Mucosa of rectum (tissue), 2 donors: Measurements from ENCODE around the gene MRFAP1L1.

ENCODE experiments used
- H3K27ac ChIP-seq, 2 donors: one replicate each; pipeline ENCODE4 v1.7.0; 2013; ENCODE audit warnings: inconsistent platforms in 2 of 2, low read depth in 2 of 2, low read length in 2 of 2
- H3K27me3 ChIP-seq, 2 donors: one replicate each; pipeline ENCODE4 v1.7.0; 2013; ENCODE audit warnings: low read length in 2 of 2; ENCODE audit not compliant: control insufficient read depth in 2 of 2, insufficient read depth in 2 of 2
- H3K36me3 ChIP-seq, 2 donors: one replicate each; pipeline ENCODE4 v1.7.0; 2013; ENCODE audit warnings: low read length in 2 of 2; ENCODE audit not compliant: control insufficient read depth in 2 of 2, insufficient read depth in 2 of 2
- H3K4me1 ChIP-seq, 2 donors: one replicate each; pipeline ENCODE4 v1.7.0; 2013; ENCODE audit warnings: low read length in 2 of 2, mild to moderate bottlenecking in 1 of 2; ENCODE audit not compliant: control insufficient read depth in 2 of 2, insufficient read depth in 2 of 2
- H3K4me3 ChIP-seq, 2 donors: one replicate each; pipeline ENCODE4 v1.7.0; 2013; ENCODE audit warnings: low read length in 2 of 2
- H3K9ac ChIP-seq, 2 donors: one replicate each; pipeline ENCODE4 v1.7.0; 2013; ENCODE audit warnings: low read length in 2 of 2, low read depth in 1 of 2, mild to moderate bottlenecking in 1 of 2
- H3K9me3 ChIP-seq, 2 donors: one replicate each; pipeline ENCODE4 v1.7.0; 2013; ENCODE audit warnings: low read length in 2 of 2; ENCODE audit not compliant: control insufficient read depth in 2 of 2
- donor health status: healthy.
- donor health status: Normal muscosa, but diverticular disease.

MRFAP1L1 gene

DNA sequence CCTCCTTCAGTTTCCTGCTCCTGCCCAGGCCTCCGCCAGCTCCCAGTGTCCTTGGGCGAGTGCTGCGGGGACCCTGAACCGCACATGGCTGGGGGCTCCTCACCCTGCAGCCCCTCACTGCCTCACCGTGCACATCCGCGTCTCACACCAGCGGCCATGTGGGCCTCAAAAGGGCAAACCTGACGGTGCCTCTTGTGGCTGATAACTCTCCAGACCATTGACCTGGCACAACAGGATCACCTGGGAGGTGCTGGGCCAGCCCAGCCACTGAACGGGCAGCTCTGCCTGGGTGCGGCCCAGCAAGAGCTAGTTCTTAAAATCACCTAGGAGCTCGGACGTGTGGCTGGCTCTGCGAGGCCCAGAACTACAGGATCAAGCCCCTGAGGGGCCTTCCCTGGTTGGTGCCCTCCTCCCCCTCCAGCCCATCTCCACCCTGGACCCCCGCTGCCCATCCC lies 20.1 kb downstream of the MRFAP1L1 start:
- Histone ChIP-seq H3K4me1 (peaks cover 16 to 38% of the 10 kb centered on the region in 2 donors), H3K36me3 (no peaks in the 10 kb centered on the region), H3K9me3 (no peaks in the 10 kb centered on the region), H3K27ac (peak overlapping the region; percentile 74 to 83), H3K9ac (peak overlapping the region; percentile 52), H3K27me3 (no peaks in the 10 kb centered on the region), H3K4me3 (peak overlapping the region; percentile 37 to 45)

DNA sequence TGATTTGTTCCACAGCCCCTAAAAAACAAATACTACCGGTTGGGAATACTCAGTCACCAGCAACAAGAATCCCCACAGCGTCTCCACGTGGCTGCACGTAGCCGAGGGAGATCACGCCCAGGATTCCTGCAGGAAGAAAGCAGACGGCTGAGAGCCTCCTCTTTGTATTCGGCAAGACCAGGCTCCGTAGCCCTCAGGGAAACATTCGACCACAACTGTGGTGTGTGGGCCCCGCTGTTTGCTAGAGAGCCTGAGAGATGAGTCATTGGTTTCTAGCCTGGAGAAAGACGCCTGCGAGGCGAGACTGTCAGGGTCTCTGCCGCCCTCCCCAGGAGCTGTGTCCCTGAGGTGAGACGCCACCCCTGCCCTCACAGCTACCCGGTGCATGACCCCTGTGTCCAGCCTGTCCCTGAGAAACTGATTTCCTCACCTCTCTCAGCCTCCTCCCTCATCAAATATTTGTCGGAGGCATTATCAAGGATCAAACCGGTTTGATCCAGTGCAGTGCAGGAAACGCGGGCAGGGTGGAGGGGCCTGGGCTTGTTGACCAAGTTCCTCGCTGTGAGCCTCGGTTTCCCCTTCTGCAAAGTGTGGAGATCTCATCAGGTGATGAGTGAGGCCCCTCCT lies 20.7 kb downstream of the MRFAP1L1 start:
- Histone ChIP-seq H3K9ac (peak overlapping the region; percentile 52), H3K27me3 (no peaks in the 10 kb centered on the region), H3K9me3 (no peaks in the 10 kb centered on the region), H3K4me3 (peak overlapping the region; percentile 37 to 45), H3K27ac (peak overlapping the region; percentile 74 to 83), H3K36me3 (no peaks in the 10 kb centered on the region), H3K4me1 (peaks cover 14 to 37% of the 10 kb centered on the region in 2 donors)

DNA sequence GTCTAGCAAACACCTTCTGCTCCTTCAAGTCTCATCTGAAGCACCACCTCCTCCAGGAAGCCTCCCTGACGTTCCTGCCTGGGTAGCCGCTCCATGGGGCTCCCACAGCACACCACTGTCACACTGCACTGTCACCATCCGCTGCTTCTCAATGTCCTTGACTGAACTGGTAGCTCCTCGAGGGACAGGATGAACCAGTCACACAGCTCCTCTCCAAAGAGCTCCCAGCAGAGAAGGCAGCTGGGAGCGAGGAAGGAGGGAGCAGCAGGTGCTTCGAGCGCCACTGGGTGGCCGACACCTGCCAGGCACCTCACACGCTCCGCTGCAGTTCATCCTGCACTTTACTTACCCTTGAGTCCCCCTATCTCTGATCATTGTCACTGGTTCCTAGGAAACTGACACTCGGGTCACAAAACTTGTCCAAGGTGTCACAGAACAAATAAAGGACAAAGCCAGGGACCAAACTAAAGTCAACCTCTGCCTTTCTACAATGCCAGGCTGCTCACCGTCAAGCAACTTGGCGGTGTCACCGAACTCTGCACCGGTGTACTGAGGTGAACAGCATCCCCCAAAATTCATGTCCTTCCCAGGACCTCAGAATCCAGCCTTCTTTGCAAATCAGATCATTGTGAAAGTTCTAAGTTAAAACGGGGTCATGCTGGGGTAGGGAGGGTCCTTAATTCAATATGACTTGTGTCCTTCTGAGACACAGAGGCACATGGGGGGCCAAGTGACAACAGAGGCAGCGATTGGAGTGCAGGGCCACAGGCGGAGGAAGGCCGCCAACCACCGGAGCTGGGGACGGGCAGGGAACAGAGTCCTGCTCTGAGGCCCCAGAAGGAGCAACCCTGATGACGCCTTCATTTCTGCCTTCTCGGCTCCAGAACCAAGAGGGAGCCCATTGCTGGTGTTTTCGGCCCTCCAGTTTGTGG lies 21.5 kb downstream of the MRFAP1L1 start:
- Histone ChIP-seq H3K9me3 (no peaks in the 10 kb centered on the region), H3K27ac (peak overlapping the region; percentile 74 to 83), H3K4me1 (peaks cover 10 to 29% of the 10 kb centered on the region in 2 donors), H3K27me3 (no peaks in the 10 kb centered on the region), H3K36me3 (no peaks in the 10 kb centered on the region), H3K4me3 (peak overlapping the region in 1 of 2 donors; percentile 37), H3K9ac (peak overlapping the region in 1 of 2 donors; percentile 52)

DNA sequence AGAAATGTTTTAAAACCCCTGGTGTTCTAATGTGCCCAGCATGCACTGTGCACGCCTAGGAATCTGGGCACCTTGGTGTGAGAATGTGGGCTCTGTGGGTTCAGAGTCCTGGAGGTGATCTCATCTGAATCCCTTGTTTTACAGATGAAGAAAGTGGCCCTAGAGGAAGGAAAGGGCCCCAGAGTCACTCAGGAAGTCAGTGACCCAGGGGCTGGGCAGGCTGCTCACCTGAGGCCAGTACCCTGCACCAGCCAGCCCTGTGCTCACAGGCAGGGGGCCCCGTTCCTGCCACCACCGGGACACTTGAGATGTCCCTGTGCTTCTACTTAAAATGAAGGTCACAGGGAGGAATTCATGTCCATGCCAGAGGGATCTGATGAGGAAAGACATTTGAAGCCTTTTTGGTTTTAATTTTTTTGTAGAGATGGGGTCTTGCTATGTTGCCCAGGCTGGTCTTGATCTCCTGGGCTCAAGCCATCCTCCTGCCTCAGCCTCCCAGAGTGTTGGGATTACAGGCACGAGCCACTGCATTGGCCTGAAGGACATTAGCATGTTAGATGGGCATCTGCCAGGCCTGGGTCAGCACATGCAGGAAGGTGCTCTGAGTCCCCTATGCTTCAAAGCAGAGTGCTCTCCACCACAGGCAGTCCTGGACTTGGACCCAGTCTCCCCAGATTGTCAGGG lies 23.4 kb downstream of the MRFAP1L1 start:
- Histone ChIP-seq H3K4me1 (peaks cover 10 to 23% of the 10 kb centered on the region in 2 donors), H3K27me3 (no peaks in the 10 kb centered on the region), H3K9me3 (no peaks in the 10 kb centered on the region), H3K9ac (no peak overlapping the region), H3K27ac (no peak overlapping the region), H3K36me3 (no peaks in the 10 kb centered on the region), H3K4me3 (no peak overlapping the region)

DNA sequence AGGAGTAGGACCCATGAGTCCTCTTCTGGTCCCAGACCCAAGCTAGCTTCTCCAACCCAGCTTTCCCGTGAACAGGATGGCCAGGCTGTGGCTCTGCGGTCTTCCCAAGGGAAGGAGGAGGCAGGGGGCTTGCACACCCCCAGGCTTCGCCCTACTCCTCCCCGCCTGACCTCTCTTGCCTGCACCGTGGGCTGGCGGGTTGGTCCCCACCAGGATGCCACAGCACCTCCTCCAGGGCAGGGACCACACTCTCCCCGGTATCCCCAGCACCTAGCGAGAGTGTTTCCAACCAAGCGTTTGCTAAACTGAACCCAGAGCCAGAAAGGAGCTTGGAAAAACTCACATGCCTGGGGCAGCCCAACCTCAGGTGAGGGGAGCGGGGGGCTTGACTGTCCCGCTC lies 25.0 kb downstream of the MRFAP1L1 start:
- peaks cover 5 to 16% of the 10 kb centered on the region in 2 donors for H3K4me1 ChIP-seq
- no peaks in the 10 kb centered on the region for H3K27me3 ChIP-seq
- H3K4me3 ChIP-seq: no peak overlapping the region

DNA sequence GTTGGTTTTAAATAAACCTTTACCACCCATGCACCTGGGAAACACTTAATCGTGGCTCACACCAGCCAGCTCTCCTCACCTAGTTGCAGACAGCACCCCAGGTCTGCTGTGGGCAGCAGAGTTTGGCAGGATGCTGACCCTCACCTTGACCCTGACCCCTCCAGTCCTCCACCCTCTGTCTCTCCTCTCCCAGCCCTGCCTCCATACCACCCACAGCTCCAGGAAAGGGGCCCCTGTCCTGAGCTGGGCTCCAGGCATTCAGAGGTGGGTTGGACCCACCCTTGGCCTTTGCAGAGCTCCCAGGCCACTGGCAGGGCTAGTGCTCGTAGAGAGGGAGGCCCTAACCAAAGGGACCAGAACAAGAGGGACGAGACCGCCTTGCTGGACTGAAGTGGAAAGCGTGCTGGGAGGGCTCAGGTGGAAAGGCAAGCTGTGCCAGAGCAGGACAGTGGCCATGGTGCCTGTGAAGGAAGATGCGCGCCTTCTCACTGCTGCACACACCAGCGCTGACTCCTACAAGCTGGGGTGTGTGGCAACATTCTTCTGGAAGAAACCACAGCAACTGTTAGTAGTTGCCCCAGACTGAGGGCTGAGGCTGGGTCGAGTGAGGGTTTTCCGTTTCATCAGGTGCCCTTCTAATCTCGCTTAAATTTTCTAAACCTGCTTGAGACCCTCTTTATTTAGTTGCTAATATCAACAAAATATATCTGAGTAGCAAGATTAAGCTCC lies 26.6 kb downstream of the MRFAP1L1 start:
- Histone ChIP-seq H3K27me3 (no peaks in the 10 kb centered on the region), H3K4me3 (no peak overlapping the region), H3K9me3 (no peaks in the 10 kb centered on the region), H3K27ac (no peak overlapping the region), H3K36me3 (no peaks in the 10 kb centered on the region), H3K4me1 (peaks cover 0 to under 1% of the 10 kb centered on the region in 2 donors), H3K9ac (no peak overlapping the region)

More for the DNA sequence above, 25.0 kb downstream of the MRFAP1L1 start:
- no peak overlapping the region for H3K9ac ChIP-seq
- no peak overlapping the region for H3K27ac ChIP-seq
- H3K9me3 ChIP-seq: no peaks in the 10 kb centered on the region
- no peaks in the 10 kb centered on the region for H3K36me3 ChIP-seq

DNA sequence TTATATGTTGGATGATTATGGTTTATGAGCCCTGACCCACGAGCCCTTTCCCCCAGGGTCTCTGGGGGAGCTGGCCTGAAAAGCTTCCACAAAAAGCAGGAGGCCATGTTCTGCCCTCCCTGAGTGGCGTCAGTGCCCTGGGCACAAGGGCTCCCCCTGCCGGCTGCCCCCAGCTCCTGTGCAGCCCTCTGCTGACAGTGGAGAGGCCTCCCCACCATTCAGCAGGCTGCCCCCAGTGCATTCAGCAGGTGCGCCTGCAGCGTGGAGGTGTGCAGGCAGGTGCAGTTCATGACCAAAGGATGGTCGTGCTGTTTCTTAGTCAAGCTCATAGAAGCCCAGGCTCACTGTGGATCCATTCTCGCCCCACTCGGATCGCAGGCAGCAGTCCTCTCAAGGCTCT lies 28.5 kb downstream of the MRFAP1L1 start:
- H3K27me3 ChIP-seq: no peaks in the 10 kb centered on the region
- H3K36me3 ChIP-seq: peaks cover 3% of the 10 kb centered on the region in 2 donors
- H3K9me3 ChIP-seq: no peaks in the 10 kb centered on the region
- H3K27ac ChIP-seq: no peak overlapping the region
- no peak overlapping the region for H3K9ac ChIP-seq
- H3K4me3 ChIP-seq: no peak overlapping the region
- peaks cover 7 to 9% of the 10 kb centered on the region in 2 donors for H3K4me1 ChIP-seq

DNA sequence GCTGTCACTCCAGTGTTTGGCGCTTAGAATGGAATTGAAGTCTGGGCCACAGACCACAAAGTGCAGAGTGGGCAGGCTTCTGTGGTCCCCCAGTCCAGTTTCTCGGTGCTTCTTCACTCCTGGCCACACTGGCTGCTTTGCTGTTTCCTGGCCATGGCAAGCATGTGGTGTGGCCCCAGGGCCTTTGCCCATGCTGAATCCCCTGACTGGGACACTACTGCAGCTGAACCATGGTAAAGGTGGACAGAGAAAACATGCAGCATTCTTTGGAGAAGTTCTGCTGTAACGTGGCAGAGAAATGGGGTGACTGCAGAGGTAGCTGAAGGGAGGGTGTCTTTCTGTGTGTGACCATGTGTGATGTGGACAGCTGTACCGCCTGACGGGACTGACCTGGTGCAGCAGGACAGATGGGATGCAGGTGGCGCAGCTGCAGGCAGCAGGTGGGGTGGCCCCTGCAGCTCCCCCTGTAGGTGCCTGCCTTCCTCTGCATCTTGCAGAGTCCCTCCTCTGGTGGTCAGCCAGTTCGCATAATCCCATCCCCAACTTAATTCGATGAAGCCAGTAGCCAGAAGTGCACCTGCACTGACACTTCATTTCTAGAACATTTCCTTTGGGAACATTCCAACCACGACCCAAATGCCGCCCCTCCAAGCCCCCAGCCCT lies 29.2 kb downstream of the MRFAP1L1 start:
- H3K4me3 ChIP-seq: no peak overlapping the region
- H3K27ac ChIP-seq: no peak overlapping the region
- peaks cover 3 to 5% of the 10 kb centered on the region in 2 donors for H3K36me3 ChIP-seq
- H3K4me1 ChIP-seq: peaks cover 11 to 16% of the 10 kb centered on the region in 2 donors
- H3K9me3 ChIP-seq: no peaks in the 10 kb centered on the region
- no peaks in the 10 kb centered on the region for H3K27me3 ChIP-seq
- H3K9ac ChIP-seq: no peak overlapping the region
